GM12878 (cell line): ENCODE results near the gene DLK2. TPM values are rescaled to one million over a fixed set of nuclear protein-coding genes. Genes with fewer than 3 reads are reported as not detected.

Experiments
- ATAC-seq: fragments of 200-7000 bp; cut with Tn5 transposase; 3 replicates; pipeline ENCODE4 v1.9.1; 2020; ENCODE audit warnings: mild to moderate bottlenecking, moderate library complexity
- BruUV-seq: library from RNA; stranded (reverse); fragments of 400-500 nt; replicated peaks from 2 replicates; lab custom pipeline; 2021; lab: Mats Ljungman, UMichigan
- CTCF ChIA-PET: fragments of 300-600 bp; sonication (Branson Sonifier 250); formaldehyde crosslinking; extraction: SDS; loops from one replicate; lab custom pipeline; 2021; ENCODE audit warnings: inconsistent platforms; lab: Yijun Ruan, JAX
- POLR2A ChIA-PET: fragments of 350-600 bp; formaldehyde crosslinking; extraction: SDS; loops from one replicate; lab custom pipeline; 2021; ENCODE audit warnings: inconsistent platforms; lab: Charles Lee
- RAD21 ChIA-PET: fragments of 300-600 bp; sonication (Branson Sonifier 250); formaldehyde crosslinking; loops from one replicate; lab custom pipeline; 2023; ENCODE audit warnings: antibody characterized with exemption; ENCODE audit not compliant: unreplicated experiment; lab: Charles Lee
- SMC1A ChIA-PET: fragments of 300-600 bp; sonication (Branson Sonifier 250); formaldehyde crosslinking; loops from one replicate; lab custom pipeline; 2023; ENCODE audit not compliant: unreplicated experiment, uncharacterized antibody; lab: Charles Lee
- DNase-seq: peaks from one replicate; pipeline ENCODE4 v3.0.0-alpha.2; 2011; ENCODE audit warnings: low read depth, low spot score
- FAIRE-seq: peaks from 3 replicates; lab custom pipeline; 2011; peaks lifted over from hg19 to GRCh38; lab: Jason Lieb, UNC
- H2AFZ ChIP-seq: 2 replicates; pipeline ENCODE4 v1.6.0; 2011; ENCODE audit warnings: low read depth, low read length, control low read depth; ENCODE audit not compliant: control insufficient read depth
- H3K27ac ChIP-seq: 2 replicates; pipeline ENCODE4 v1.5.1; 2011; ENCODE audit warnings: control low read depth; ENCODE audit not compliant: control insufficient read depth, insufficient read depth
- H3K27me3 ChIP-seq, 2 experiments: replicated peaks in 1 of 2; 2 replicates each; pipeline versions ENCODE4 v1.6.0 to v1.6.1; 2011; ENCODE audit warnings: low read length in 1 of 2; ENCODE audit not compliant: control insufficient read depth in 2 of 2, insufficient read depth in 2 of 2
- H3K36me3 ChIP-seq, 2 experiments: 2 replicates each; pipeline ENCODE4 v1.5.1; 2011; ENCODE audit warnings: low read length in 1 of 2; ENCODE audit not compliant: control insufficient read depth in 2 of 2, insufficient read depth in 2 of 2
- H3K4me1 ChIP-seq: 2 replicates; pipeline ENCODE4 v1.6.1; 2011; ENCODE audit warnings: mild to moderate bottlenecking, low read length, moderate library complexity, mixed read lengths; ENCODE audit not compliant: control insufficient read depth, insufficient read depth
- H3K4me2 ChIP-seq: 2 replicates; pipeline ENCODE4 v1.6.0; 2011; ENCODE audit warnings: control low read depth; ENCODE audit not compliant: control insufficient read depth, insufficient read depth
- H3K4me3 ChIP-seq: fragments of 200-600 bp; sonication (generic); 2 replicates; pipeline ENCODE4 v1.5.1; 2016
- H3K79me2 ChIP-seq: 2 replicates; pipeline ENCODE4 v1.6.0; 2011; ENCODE audit warnings: low read length; ENCODE audit not compliant: control insufficient read depth, insufficient read depth
- H3K9ac ChIP-seq: 2 replicates; pipeline ENCODE4 v1.8.0; 2011; ENCODE audit warnings: low read length, control low read depth, mixed read lengths; ENCODE audit not compliant: control insufficient read depth, insufficient read depth
- H3K9me3 ChIP-seq: replicated peaks from 3 replicates; pipeline ENCODE4 v1.5.1; 2011; ENCODE audit warnings: mild to moderate bottlenecking, low read length; ENCODE audit not compliant: control insufficient read depth, insufficient read depth
- H4K20me1 ChIP-seq: 2 replicates; pipeline ENCODE4 v1.6.0; 2011; ENCODE audit not compliant: control insufficient read depth, insufficient read depth
- ATF2 ChIP-seq: IDR thresholded peaks from 2 replicates; pipeline ENCODE4 v1.6.1; 2012; ENCODE audit warnings: low read length, inconsistent platforms
- CBFB ChIP-seq: IDR thresholded peaks from 2 replicates; pipeline ENCODE4 v1.6.1; 2016; ENCODE audit warnings: antibody characterized with exemption, low read depth
- CHD4 ChIP-seq: fragments of 200-600 bp; sonication (generic); IDR thresholded peaks from 2 replicates; pipeline ENCODE4 v1.6.1; 2016; ENCODE audit warnings: mild to moderate bottlenecking
- E2F4 ChIP-seq: IDR thresholded peaks from 2 replicates; pipeline ENCODE4 v1.6.1; 2012; ENCODE audit warnings: low read depth, low read length, improper control_type of control experiment
- E2F8 ChIP-seq: fragments of 450-650 bp; IDR thresholded peaks from 2 replicates; pipeline ENCODE4 v1.6.1; 2018; ENCODE audit warnings: mild to moderate bottlenecking, low read depth, moderate library complexity; ENCODE audit not compliant: partially characterized antibody
- KAT2A ChIP-seq: conservative IDR thresholded peaks from 2 replicates; pipeline ENCODE4 v1.6.1; 2011; ENCODE audit warnings: low read depth, low read length; ENCODE audit not compliant: control insufficient read depth
- LARP7 ChIP-seq: fragments of 450-650 bp; IDR thresholded peaks from 2 replicates; pipeline ENCODE4 v1.6.1; 2017; ENCODE audit warnings: mild to moderate bottlenecking
- PAX5 ChIP-seq: IDR thresholded peaks from 2 replicates; pipeline ENCODE4 v1.6.1; 2011; ENCODE audit warnings: low read depth, low read length, borderline replicate concordance
- PML ChIP-seq: IDR thresholded peaks from 2 replicates; pipeline ENCODE4 v1.6.1; 2012; ENCODE audit warnings: low read length, inconsistent platforms
- RELB ChIP-seq: fragments of 450-650 bp; IDR thresholded peaks from 2 replicates; pipeline ENCODE4 v1.6.1; 2017; ENCODE audit warnings: low read depth, mild to moderate bottlenecking, moderate library complexity
- RUNX3 ChIP-seq: IDR thresholded peaks from 2 replicates; pipeline ENCODE4 v1.6.1; 2012; ENCODE audit warnings: low read length, inconsistent platforms
- TBL1XR1 ChIP-seq: IDR thresholded peaks from 2 replicates; pipeline ENCODE4 v1.6.1; 2012; ENCODE audit warnings: low read depth, low read length, improper control_type of control experiment
- YY1 ChIP-seq: IDR thresholded peaks from 2 replicates; pipeline ENCODE4 v1.6.1; 2011; ENCODE audit warnings: low read depth, mild to moderate bottlenecking, low read length
- ZNF24 ChIP-seq: fragments of 450-650 bp; IDR thresholded peaks from 2 replicates; pipeline ENCODE4 v1.6.1; 2017; ENCODE audit warnings: antibody characterized with exemption, mild to moderate bottlenecking
- ZNF384 ChIP-seq: IDR thresholded peaks from 2 replicates; pipeline ENCODE4 v1.6.1; 2012; ENCODE audit warnings: low read depth, mild to moderate bottlenecking, low read length, improper control_type of control experiment, borderline replicate concordance
- WGBS: methylation state at CpG from one replicate; pipeline ENCODE4 v1.1.6; 2016; ENCODE audit warnings: low lambda C conversion rate; ENCODE audit not compliant: insufficient replicate concordance, insufficient coverage; ENCODE audit errors: missing lambda C conversion rate; 5-methylcytosine and 5-hydroxymethylcytosine counted together
- in situ Hi-C: fragments of 300-500 bp; cut with MboI; formaldehyde crosslinking; loops from 9 replicates; pipeline ENCODE4 v1.14.3; 2018; ENCODE audit warnings: mixed read lengths
- intact Hi-C: fragments of 100-400 bp; cut with micrococcal nuclease; formaldehyde crosslinking; loops from one replicate; pipeline ENCODE4 v1.14.2; 2022; ENCODE audit not compliant: unreplicated experiment
- polyA plus RNA-seq, 11 experiments: library from polyadenylated mRNA; depleted of rRNA in 4 of 11; unstranded in 6 of 11; stranded (reverse) in 5 of 11; fragments of >200 nt; fragmentation: Nextera tagmentation in 4 of 11; fragmentation: Illumina TruSeq in 1 of 11; extraction: Ambion mirVana in 4 of 11; extraction: Trizol in 1 of 11; gene quantifications; 1 replicate in 1 of 11; 2 replicates in 10 of 11; pipeline versions ENCODE4 v1.2.1 to v1.2.3, GENCODE V29; 2011 to 2016; ENCODE audit warnings: inconsistent platforms in 2 of 11, missing spikeins in 2 of 11, low read depth in 1 of 11
- total RNA-seq, 4 experiments: library from RNA; depleted of rRNA in 3 of 4; stranded (reverse); fragments of >200 nt in 3 of 4; fragmentation: Illumina TruSeq in 1 of 4; extraction: Trizol in 1 of 4; gene quantifications; 2 replicates each; pipeline versions ENCODE4 v1.2.1 to v1.2.3, GENCODE V29; 2013 to 2021
- TF ChIP-seq, protein P1 (sequence below): IDR thresholded peaks from 2 replicates; pipeline ENCODE4 v1.6.1; 2012; ENCODE audit warnings: low read depth, low read length, improper control_type of control experiment

The DLK2 gene
- total and polyA plus RNA-seq, 10 of the 15 experiments (the other 5 are each of a cell fraction or from before 2014, with no cell fraction given), result 0.03 to 0.55 (median 0.38) TPM; not detected in 4

- CTCF ChIA-PET, result interaction anchor here (1.1 to 1.7 kb wide), 3 partner anchors 12 to 173 kb away, joined by 3 to 4 read pairs (median 3); partner anchors contain the start of gene DNPH1
- FAIRE-seq (no peak), ATAC-seq (no peak), DNase-seq (no peak)
- POLR2A ChIA-PET, result no interaction called here
- 75% methylated on average over 3 of the region's 3 CpGs for WGBS
- RAD21 ChIA-PET, result interaction anchor here (1.1 kb wide), 1 partner anchor 20 kb away, joined by 3 read pairs; no protein-coding TSS in a partner anchor
- Histone ChIP-seq H2AFZ (no peak overlapping the region), H3K27ac (no peak overlapping the region), H3K4me3 (no peak overlapping the region), H3K4me1 (no peaks in the 10 kb centered on the region), H4K20me1 (no peaks in the 10 kb centered on the region), H3K9me3 (no peaks in the 10 kb centered on the region), H3K27me3 (no peaks in the 10 kb centered on the region), H3K4me2 (no peak overlapping the region), H3K9ac (no peak overlapping the region), H3K79me2 (no peaks in the 10 kb centered on the region), H3K36me3 (no peaks in the 10 kb centered on the region; a peak in 1 of 4 replicates)
- intact Hi-C loops (no loop called here), in situ Hi-C loops (no loop called here)
- BruUV-seq, result no TSS peak
- TF ChIP-seq CBFB, result no peak
- TF ChIP-seq ZNF24, result no peak
- no peak for TF ChIP-seq LARP7
- TF ChIP-seq RUNX3, result no peak
- no peak for TF ChIP-seq ATF2
- no peak for TF ChIP-seq PAX5
- TF ChIP-seq TBL1XR1, result no peak
- no peak for TF ChIP-seq CHD4
- TF ChIP-seq, protein P1, sequence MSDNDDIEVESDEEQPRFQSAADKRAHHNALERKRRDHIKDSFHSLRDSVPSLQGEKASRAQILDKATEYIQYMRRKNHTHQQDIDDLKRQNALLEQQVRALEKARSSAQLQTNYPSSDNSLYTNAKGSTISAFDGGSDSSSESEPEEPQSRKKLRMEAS, result no peak
- TF ChIP-seq YY1, result no peak
- TF ChIP-seq KAT2A, result no peak
- no peak for TF ChIP-seq PML
- TF ChIP-seq RELB, result no peak
- no peak for TF ChIP-seq E2F8
- no peak for TF ChIP-seq E2F4
- TF ChIP-seq ZNF384, result no peak
- SMC1A ChIA-PET, result interaction anchor here (0.7 kb wide), 1 partner anchor 8 kb away, joined by 3 read pairs; no protein-coding TSS in a partner anchor
Measured at GRCh38 chr6:43401730-43402129, 53.6 kb downstream of the DLK2 start.
